Activated CD4-positive, alpha-beta T cell treated with anti-CD3 and anti-CD28 coated beads for 4 hours (primary cell): ENCODE results near the gene FCHSD2.
"Not testable (repeated sequence)": the region's sequence is repeated elsewhere in the genome, so short reads cannot be mapped to it uniquely, and the experiment has no call there.

ENCODE experiments used
- DNase-seq, 2 donors: peaks; one replicate each; pipeline ENCODE4 v3.0.0-alpha.2; 2020

The FCHSD2 gene

GRCh38 chr11:73147771-73148681 is 5.9 kb upstream of the FCHSD2 start:
- no peak for DNase-seq

- DNase-seq: no peak
Measured at GRCh38 chr11:73145986-73146575, 4.0 kb upstream of the FCHSD2 start.

- no peak for DNase-seq
Measured at GRCh38 chr11:73143126-73143838, 1.2 kb upstream of the FCHSD2 start.

- peak; percentile 34 to 40 for DNase-seq
Measured at GRCh38 chr11:73141309-73142127, 600 bp downstream of the FCHSD2 start.

GRCh38 chr11:73141031-73141308 is 1.1 kb downstream of the FCHSD2 start:
- peak in 1 of 2 donors; percentile 18 for DNase-seq

GRCh38 chr11:73140213-73141030 is 1.7 kb downstream of the FCHSD2 start:
- DNase-seq: no peak

- DNase-seq: no peak
Measured at GRCh38 chr11:73139476-73140198, 2.5 kb downstream of the FCHSD2 start.

- no peak for DNase-seq
Measured at GRCh38 chr11:73137944-73138274, 4.2 kb downstream of the FCHSD2 start.

GRCh38 chr11:73137262-73137943 is 4.7 kb downstream of the FCHSD2 start:
- no peak for DNase-seq

- not testable (repeated sequence) for DNase-seq
Measured at GRCh38 chr11:73136722-73137121, 5.4 kb downstream of the FCHSD2 start.

- no peak for DNase-seq
Measured at GRCh38 chr11:73135346-73136284, 6.5 kb downstream of the FCHSD2 start.

- not testable (repeated sequence) for DNase-seq
Measured at GRCh38 chr11:73132349-73132748, 9.8 kb downstream of the FCHSD2 start.

GRCh38 chr11:73130181-73130580 is 11.9 kb downstream of the FCHSD2 start:
- no peak for DNase-seq

- no peak for DNase-seq
Measured at GRCh38 chr11:73129198-73129597, 12.9 kb downstream of the FCHSD2 start.

GRCh38 chr11:73126804-73127480 is 15.2 kb downstream of the FCHSD2 start:
- DNase-seq: no peak

GRCh38 chr11:73124800-73125199 is 17.3 kb downstream of the FCHSD2 start:
- no peak for DNase-seq

- not testable (repeated sequence) for DNase-seq
Measured at GRCh38 chr11:73123892-73124291, 18.2 kb downstream of the FCHSD2 start.

- DNase-seq: no peak
Measured at GRCh38 chr11:73121692-73122091, 20.4 kb downstream of the FCHSD2 start.

- no peak for DNase-seq
Measured at GRCh38 chr11:73117071-73117470, 25.0 kb downstream of the FCHSD2 start.
